HCT116 (cell line): Measurements from ENCODE around the gene CD164. TPM values are rescaled to one million over a fixed set of nuclear protein-coding genes. Genes with fewer than 3 reads are reported as not detected.

Experiments used
- ATAC-seq: fragments of 200-7000 bp; cut with Tn5 transposase; 2 replicates; pipeline ENCODE4 v1.9.1; 2020; ENCODE audit warnings: mild to moderate bottlenecking, moderate library complexity
- BruUV-seq: library from RNA; stranded (reverse); fragments of 400-500 nt; replicated peaks from 2 replicates; lab custom pipeline; 2021; lab: Mats Ljungman, UMichigan
- CTCF ChIA-PET: fragments of 300-600 bp; sonication (Branson Sonifier 250); formaldehyde crosslinking; loops from one replicate; lab custom pipeline; 2021; ENCODE audit warnings: antibody characterized with exemption; lab: Charles Lee
- POLR2A ChIA-PET: fragments of 300-600, 350-600 bp; sonication (Branson Sonifier 250); formaldehyde crosslinking; loops from one replicate; lab custom pipeline; 2021; ENCODE audit warnings: antibody characterized with exemption; lab: Charles Lee
- RAD21 ChIA-PET, 2 experiments: fragments of 300-600 bp; sonication (Branson Sonifier 250); formaldehyde crosslinking; loops; one replicate each; lab custom pipeline; 2023; ENCODE audit warnings: low total read pairs in 2 of 2; ENCODE audit not compliant: uncharacterized antibody in 2 of 2, unreplicated experiment in 2 of 2, low non-redundant PET in 1 of 2; lab: Charles Lee
- DNase-seq: peaks from one replicate; pipeline ENCODE4 v3.0.0-alpha.2; 2010; ENCODE audit warnings: low read depth, low spot score
- H2AFZ ChIP-seq: fragments of 200-600 bp; shearing (Covaris generic), sonication (generic); 2 replicates; pipeline ENCODE4 v1.6.1; 2017; ENCODE audit warnings: low read depth, mixed run types, mixed read lengths, antibody characterized with exemption, low read length; ENCODE audit not compliant: poor library complexity, severe bottlenecking
- H3K27ac ChIP-seq: 2 replicates; pipeline ENCODE4 v1.5.1; 2012; ENCODE audit warnings: low read depth, low read length
- H3K27me3 ChIP-seq: fragments of 200-600 bp; sonication (generic); 2 replicates; pipeline ENCODE4 v1.6.1; 2016; ENCODE audit warnings: mixed run types, low read length, mixed read lengths; ENCODE audit not compliant: insufficient read depth
- H3K36me3 ChIP-seq, 2 experiments: fragments of 200-500 bp in 1 of 2; fragments of 200-600 bp in 1 of 2; sonication (Bioruptor generic) in 1 of 2; sonication (generic) in 1 of 2; 2 replicates each; pipeline versions ENCODE4 v1.5.1 to v1.6.1; 2014 to 2016; ENCODE audit warnings: low read length in 2 of 2, inconsistent platforms in 1 of 2, mixed read lengths in 1 of 2, mixed run types in 1 of 2; ENCODE audit not compliant: insufficient read depth in 2 of 2, control insufficient read depth in 1 of 2
- H3K4me1 ChIP-seq, 2 experiments: fragments of 200-600 bp in 1 of 2; sonication (generic) in 1 of 2; 2 replicates each; pipeline versions ENCODE4 v1.5.1 to v1.6.1; 2012 to 2017; ENCODE audit warnings: low read length in 2 of 2, inconsistent platforms in 1 of 2, mild to moderate bottlenecking in 1 of 2, mixed read lengths in 1 of 2, mixed run types in 1 of 2, moderate library complexity in 1 of 2; ENCODE audit not compliant: insufficient read depth in 2 of 2, control insufficient read depth in 1 of 2
- H3K4me2 ChIP-seq: fragments of 200-600 bp; sonication (generic); 2 replicates; pipeline ENCODE4 v1.6.1; 2017; ENCODE audit warnings: mixed run types, low read length, mixed read lengths
- H3K4me3 ChIP-seq, 2 experiments: fragments of 200-600 bp in 1 of 2; sonication (generic) in 1 of 2; replicated peaks in 1 of 2; 2 replicates each; pipeline ENCODE4 v1.5.1; 2011 to 2016; ENCODE audit warnings: low read length in 2 of 2, control low read depth in 1 of 2, low read depth in 1 of 2, mild to moderate bottlenecking in 1 of 2, mixed read lengths in 1 of 2, mixed run types in 1 of 2
- H3K79me2 ChIP-seq: fragments of 200-600 bp; sonication (generic); 2 replicates; pipeline ENCODE4 v1.6.1; 2017; ENCODE audit warnings: mild to moderate bottlenecking, mixed run types, low read length, moderate library complexity, mixed read lengths; ENCODE audit not compliant: insufficient read depth
- H3K9ac ChIP-seq: fragments of 200-600 bp; sonication (generic); 2 replicates; pipeline ENCODE4 v1.6.1; 2016; ENCODE audit warnings: low read length, mixed read lengths
- H3K9me2 ChIP-seq: fragments of 200-600 bp; sonication (generic), shearing (Covaris generic); 2 replicates; pipeline ENCODE4 v1.6.1; 2017; ENCODE audit warnings: mixed run types, mild to moderate bottlenecking, moderate library complexity; ENCODE audit not compliant: insufficient read depth
- H3K9me3 ChIP-seq, 2 experiments: fragments of 200-500 bp in 1 of 2; fragments of 200-600 bp in 1 of 2; sonication (Bioruptor generic) in 1 of 2; sonication (generic) in 1 of 2; 2 replicates each; pipeline ENCODE4 v1.6.1; 2014 to 2017; ENCODE audit warnings: low read length in 2 of 2, mixed read lengths in 2 of 2, inconsistent platforms in 1 of 2, low read depth in 1 of 2, mild to moderate bottlenecking in 1 of 2, mixed run types in 1 of 2, moderate library complexity in 1 of 2; ENCODE audit not compliant: control insufficient read depth in 1 of 2, insufficient read depth in 1 of 2
- H4K20me1 ChIP-seq: fragments of 200-600 bp; sonication (generic), shearing (Covaris generic); 2 replicates; pipeline ENCODE4 v1.6.1; 2017; ENCODE audit warnings: mixed run types, mild to moderate bottlenecking, moderate library complexity; ENCODE audit not compliant: insufficient read depth
- CBX3 ChIP-seq: IDR thresholded peaks from 2 replicates; pipeline ENCODE4 v1.6.1; 2012; ENCODE audit warnings: low read depth
- EGR1 ChIP-seq: IDR thresholded peaks from 2 replicates; pipeline ENCODE4 v1.6.1; 2012; ENCODE audit warnings: low read depth
- ELF1 ChIP-seq: IDR thresholded peaks from 2 replicates; pipeline ENCODE4 v1.6.1; 2012; ENCODE audit warnings: low read depth, borderline replicate concordance
- EZH2 ChIP-seq: fragments of 200-600 bp; sonication (generic); IDR thresholded peaks from 2 replicates; pipeline ENCODE4 v1.6.1; 2017; ENCODE audit warnings: antibody characterized with exemption, mixed run types
- JUND ChIP-seq: IDR thresholded peaks from 2 replicates; pipeline ENCODE4 v1.6.1; 2012
- POLR2AphosphoS5 ChIP-seq: IDR thresholded peaks from 2 replicates; pipeline ENCODE4 v1.6.1; 2011; ENCODE audit warnings: mild to moderate bottlenecking, low read depth, low read length, moderate library complexity
- RAD21 ChIP-seq: IDR thresholded peaks from 2 replicates; pipeline ENCODE4 v1.6.1; 2012; ENCODE audit warnings: low read depth, mild to moderate bottlenecking
- SP1 ChIP-seq: IDR thresholded peaks from 2 replicates; pipeline ENCODE4 v1.6.1; 2012; ENCODE audit warnings: low read depth
- TCF7L2 ChIP-seq: IDR thresholded peaks from 2 replicates; pipeline ENCODE4 v1.7.0; 2011; ENCODE audit warnings: borderline replicate concordance, inconsistent platforms; ENCODE audit not compliant: insufficient read depth, insufficient read length; ENCODE audit errors: extremely low read depth
- ZNF274 ChIP-seq: fragments of 200-500 bp; sonication (Bioruptor generic); IDR thresholded peaks from 2 replicates; pipeline ENCODE4 v1.6.1; 2014; ENCODE audit warnings: mild to moderate bottlenecking, low read depth, low read length, inconsistent platforms
- intact Hi-C: fragments of 100-400 bp; cut with micrococcal nuclease; formaldehyde crosslinking; loops from 2 replicates; pipeline ENCODE4 v1.10.0; 2022
- total RNA-seq: library from RNA; stranded (reverse); gene quantifications from one replicate; pipeline ENCODE4 v1.2.1, GENCODE V29; 2021; ENCODE audit not compliant: unreplicated experiment
- TF ChIP-seq, protein P1 (sequence below): IDR thresholded peaks from 2 replicates; pipeline ENCODE4 v1.6.1; 2012; ENCODE audit warnings: low read depth
- TF ChIP-seq, protein P2 (sequence below): IDR thresholded peaks from 2 replicates; pipeline ENCODE4 v1.6.1; 2012
- TF ChIP-seq, protein P3 (sequence below): IDR thresholded peaks from 2 replicates; pipeline ENCODE4 v1.6.1; 2012

CD164 gene
- total RNA-seq, 1 experiment from 2014 or later = 171 TPM

DNA sequence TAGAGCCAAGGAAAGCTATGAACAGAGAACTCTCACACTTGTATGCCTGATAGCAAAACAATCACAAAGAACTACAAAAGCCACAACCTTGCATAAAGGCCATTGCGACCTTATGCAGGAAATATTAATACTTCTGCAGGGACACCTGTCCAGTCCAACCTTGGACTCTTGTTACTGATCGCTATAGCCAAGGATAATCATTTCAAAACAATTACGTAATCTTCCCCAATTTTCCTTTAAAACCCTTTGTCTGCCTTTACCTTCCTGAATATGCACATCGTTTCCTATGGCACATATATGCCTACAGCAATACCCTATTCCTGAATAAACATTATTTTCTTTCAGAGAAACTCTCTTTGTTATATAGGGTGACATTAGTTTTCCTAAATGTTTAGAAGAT, 35.4 kb upstream of the CD164 start (continued):
- TF ChIP-seq, protein P1, sequence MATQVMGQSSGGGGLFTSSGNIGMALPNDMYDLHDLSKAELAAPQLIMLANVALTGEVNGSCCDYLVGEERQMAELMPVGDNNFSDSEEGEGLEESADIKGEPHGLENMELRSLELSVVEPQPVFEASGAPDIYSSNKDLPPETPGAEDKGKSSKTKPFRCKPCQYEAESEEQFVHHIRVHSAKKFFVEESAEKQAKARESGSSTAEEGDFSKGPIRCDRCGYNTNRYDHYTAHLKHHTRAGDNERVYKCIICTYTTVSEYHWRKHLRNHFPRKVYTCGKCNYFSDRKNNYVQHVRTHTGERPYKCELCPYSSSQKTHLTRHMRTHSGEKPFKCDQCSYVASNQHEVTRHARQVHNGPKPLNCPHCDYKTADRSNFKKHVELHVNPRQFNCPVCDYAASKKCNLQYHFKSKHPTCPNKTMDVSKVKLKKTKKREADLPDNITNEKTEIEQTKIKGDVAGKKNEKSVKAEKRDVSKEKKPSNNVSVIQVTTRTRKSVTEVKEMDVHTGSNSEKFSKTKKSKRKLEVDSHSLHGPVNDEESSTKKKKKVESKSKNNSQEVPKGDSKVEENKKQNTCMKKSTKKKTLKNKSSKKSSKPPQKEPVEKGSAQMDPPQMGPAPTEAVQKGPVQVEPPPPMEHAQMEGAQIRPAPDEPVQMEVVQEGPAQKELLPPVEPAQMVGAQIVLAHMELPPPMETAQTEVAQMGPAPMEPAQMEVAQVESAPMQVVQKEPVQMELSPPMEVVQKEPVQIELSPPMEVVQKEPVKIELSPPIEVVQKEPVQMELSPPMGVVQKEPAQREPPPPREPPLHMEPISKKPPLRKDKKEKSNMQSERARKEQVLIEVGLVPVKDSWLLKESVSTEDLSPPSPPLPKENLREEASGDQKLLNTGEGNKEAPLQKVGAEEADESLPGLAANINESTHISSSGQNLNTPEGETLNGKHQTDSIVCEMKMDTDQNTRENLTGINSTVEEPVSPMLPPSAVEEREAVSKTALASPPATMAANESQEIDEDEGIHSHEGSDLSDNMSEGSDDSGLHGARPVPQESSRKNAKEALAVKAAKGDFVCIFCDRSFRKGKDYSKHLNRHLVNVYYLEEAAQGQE = no peak
- TF ChIP-seq, protein P2, sequence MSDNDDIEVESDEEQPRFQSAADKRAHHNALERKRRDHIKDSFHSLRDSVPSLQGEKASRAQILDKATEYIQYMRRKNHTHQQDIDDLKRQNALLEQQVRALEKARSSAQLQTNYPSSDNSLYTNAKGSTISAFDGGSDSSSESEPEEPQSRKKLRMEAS = no peak
- TF ChIP-seq TCF7L2 (no peak), EGR1 (no peak)
- TF ChIP-seq, protein P3, sequence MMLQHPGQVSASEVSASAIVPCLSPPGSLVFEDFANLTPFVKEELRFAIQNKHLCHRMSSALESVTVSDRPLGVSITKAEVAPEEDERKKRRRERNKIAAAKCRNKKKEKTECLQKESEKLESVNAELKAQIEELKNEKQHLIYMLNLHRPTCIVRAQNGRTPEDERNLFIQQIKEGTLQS = no peak

DNA sequence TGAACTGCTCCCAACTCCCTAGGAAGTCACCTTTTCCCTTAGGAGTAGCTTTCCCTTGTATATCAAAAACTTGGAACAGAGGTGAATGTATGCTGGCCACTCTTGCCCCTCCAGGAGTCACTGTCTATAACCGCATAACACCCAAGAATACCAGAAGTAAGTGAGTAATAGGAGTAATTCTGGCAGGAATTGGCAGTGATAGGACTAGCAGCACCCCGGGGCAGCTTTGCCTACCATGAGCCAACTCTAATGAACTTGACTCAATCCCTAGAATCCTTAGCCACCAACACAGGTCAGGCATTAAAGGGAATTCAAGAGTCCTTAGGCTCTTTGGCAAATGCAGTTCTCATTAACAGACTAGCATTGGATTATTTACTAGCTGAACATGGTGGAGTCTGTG, 28.8 kb upstream of the CD164 start:
- Histone ChIP-seq H3K9ac (no peak overlapping the region), H3K79me2 (no peaks in the 10 kb centered on the region), H2AFZ (no peak overlapping the region), H3K27me3 (no peaks in the 10 kb centered on the region), H3K36me3 (no peaks in the 10 kb centered on the region), H3K4me2 (no peak overlapping the region), H3K4me3 (no peak overlapping the region), H3K27ac (no peak overlapping the region), H3K9me2 (no peaks in the 10 kb centered on the region), H3K9me3 (no peaks in the 10 kb centered on the region), H4K20me1 (no peaks in the 10 kb centered on the region), H3K4me1 (no peaks in the 10 kb centered on the region)
- no TSS peak for BruUV-seq
- intact Hi-C loops = no loop called here
- no peak for ATAC-seq
- POLR2A ChIA-PET = no interaction called here
- RAD21 ChIA-PET = no interaction called here
- CTCF ChIA-PET = interaction anchor here (1.0 kb wide), 1 partner anchor 14 kb away, joined by 3 read pairs; no protein-coding TSS in a partner anchor
- no peak for DNase-seq
- TF ChIP-seq CBX3 (no peak), ELF1 (no peak), JUND (no peak), SP1 (no peak), ZNF274 (no peak), POLR2AphosphoS5 (no peak), RAD21 (no peak), EGR1 (no peak), EZH2 (no peak)
- TF ChIP-seq, protein P3 = no peak
- TF ChIP-seq, protein P1 = no peak
- TF ChIP-seq, protein P2 = no peak
